Measurements from ENCODE around the gene CCT8.

- TF ChIP-seq CTCF (IDR thresholded peaks at IDR 0.05; ENCODE audit: poor library complexity, severe bottlenecking): no peak
- TF ChIP-seq POLR2AphosphoS5 (IDR thresholded peaks at IDR 0.05): no peak
- TF ChIP-seq RAD21 (conservative IDR thresholded peaks at IDR 0.05): no peak
- no peak for TF ChIP-seq SMC3 (conservative IDR thresholded peaks at IDR 0.05; ENCODE audit: poor library complexity)
- no peak for TF ChIP-seq EZH2 (IDR thresholded peaks at IDR 0.05; ENCODE audit: borderline replicate concordance, insufficient read depth, low read length, poor library complexity, severe bottlenecking)
- TF ChIP-seq EP300 (conservative IDR thresholded peaks at IDR 0.05; ENCODE audit: poor library complexity, severe bottlenecking): no peak
- no peak for TF ChIP-seq TAF1 (IDR thresholded peaks at IDR 0.05; ENCODE audit: low read depth)
- TF ChIP-seq, protein P1, sequence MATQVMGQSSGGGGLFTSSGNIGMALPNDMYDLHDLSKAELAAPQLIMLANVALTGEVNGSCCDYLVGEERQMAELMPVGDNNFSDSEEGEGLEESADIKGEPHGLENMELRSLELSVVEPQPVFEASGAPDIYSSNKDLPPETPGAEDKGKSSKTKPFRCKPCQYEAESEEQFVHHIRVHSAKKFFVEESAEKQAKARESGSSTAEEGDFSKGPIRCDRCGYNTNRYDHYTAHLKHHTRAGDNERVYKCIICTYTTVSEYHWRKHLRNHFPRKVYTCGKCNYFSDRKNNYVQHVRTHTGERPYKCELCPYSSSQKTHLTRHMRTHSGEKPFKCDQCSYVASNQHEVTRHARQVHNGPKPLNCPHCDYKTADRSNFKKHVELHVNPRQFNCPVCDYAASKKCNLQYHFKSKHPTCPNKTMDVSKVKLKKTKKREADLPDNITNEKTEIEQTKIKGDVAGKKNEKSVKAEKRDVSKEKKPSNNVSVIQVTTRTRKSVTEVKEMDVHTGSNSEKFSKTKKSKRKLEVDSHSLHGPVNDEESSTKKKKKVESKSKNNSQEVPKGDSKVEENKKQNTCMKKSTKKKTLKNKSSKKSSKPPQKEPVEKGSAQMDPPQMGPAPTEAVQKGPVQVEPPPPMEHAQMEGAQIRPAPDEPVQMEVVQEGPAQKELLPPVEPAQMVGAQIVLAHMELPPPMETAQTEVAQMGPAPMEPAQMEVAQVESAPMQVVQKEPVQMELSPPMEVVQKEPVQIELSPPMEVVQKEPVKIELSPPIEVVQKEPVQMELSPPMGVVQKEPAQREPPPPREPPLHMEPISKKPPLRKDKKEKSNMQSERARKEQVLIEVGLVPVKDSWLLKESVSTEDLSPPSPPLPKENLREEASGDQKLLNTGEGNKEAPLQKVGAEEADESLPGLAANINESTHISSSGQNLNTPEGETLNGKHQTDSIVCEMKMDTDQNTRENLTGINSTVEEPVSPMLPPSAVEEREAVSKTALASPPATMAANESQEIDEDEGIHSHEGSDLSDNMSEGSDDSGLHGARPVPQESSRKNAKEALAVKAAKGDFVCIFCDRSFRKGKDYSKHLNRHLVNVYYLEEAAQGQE (IDR thresholded peaks at IDR 0.05; ENCODE audit: borderline replicate concordance): no peak
- TF ChIP-seq MXI1 (conservative IDR thresholded peaks at IDR 0.05; ENCODE audit: poor library complexity, severe bottlenecking): no peak
These were observed 10.9 kb upstream of the CCT8 start for GRCh38 chr21:29084372-29084771.

Data from neural cell (in vitro differentiated cells).